ENCODE measurements around the gene CHFR.

The CHFR gene

GRCh38 chr12:132788375-132789098 is 98.9 kb downstream of the CHFR start:
- TF ChIP-seq, protein P1, sequence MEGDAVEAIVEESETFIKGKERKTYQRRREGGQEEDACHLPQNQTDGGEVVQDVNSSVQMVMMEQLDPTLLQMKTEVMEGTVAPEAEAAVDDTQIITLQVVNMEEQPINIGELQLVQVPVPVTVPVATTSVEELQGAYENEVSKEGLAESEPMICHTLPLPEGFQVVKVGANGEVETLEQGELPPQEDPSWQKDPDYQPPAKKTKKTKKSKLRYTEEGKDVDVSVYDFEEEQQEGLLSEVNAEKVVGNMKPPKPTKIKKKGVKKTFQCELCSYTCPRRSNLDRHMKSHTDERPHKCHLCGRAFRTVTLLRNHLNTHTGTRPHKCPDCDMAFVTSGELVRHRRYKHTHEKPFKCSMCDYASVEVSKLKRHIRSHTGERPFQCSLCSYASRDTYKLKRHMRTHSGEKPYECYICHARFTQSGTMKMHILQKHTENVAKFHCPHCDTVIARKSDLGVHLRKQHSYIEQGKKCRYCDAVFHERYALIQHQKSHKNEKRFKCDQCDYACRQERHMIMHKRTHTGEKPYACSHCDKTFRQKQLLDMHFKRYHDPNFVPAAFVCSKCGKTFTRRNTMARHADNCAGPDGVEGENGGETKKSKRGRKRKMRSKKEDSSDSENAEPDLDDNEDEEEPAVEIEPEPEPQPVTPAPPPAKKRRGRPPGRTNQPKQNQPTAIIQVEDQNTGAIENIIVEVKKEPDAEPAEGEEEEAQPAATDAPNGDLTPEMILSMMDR (IDR thresholded peaks at IDR 0.05; ENCODE audit: low read depth, low read length) = no peak
- no peak for DNase-seq (ENCODE audit: extremely low read depth, low read depth)

- TF ChIP-seq, protein P1 (IDR thresholded peaks at IDR 0.05; ENCODE audit: low read depth, low read length) = no peak
- DNase-seq (ENCODE audit: extremely low read depth, low read depth) = no peak
Measured at GRCh38 chr12:132787877-132788276, 99.5 kb downstream of the CHFR start.

DNA sequence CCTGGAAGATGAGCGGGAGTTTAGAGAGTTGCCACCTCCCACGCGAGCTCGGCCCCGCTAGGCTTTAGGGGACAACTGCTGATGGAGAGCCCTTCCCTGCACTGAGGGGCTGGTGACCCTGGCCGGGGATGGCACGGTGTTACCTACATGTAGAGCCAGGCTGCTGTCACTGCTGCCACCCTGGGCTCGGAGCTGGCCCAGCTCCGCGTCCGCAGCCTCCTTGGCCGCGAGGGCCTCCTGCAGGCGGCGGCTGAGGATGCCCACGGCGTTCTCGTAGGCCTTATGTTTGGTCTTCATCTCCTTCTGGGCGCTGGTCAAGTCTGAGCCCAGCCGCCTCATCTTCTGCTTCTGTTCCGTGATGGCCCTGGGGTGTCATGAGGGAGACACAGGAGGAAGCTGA is 101.2 kb downstream of the CHFR start:
- DNase-seq (ENCODE audit: extremely low read depth, low read depth) = no peak
- TF ChIP-seq, protein P1 (IDR thresholded peaks at IDR 0.05; ENCODE audit: low read depth, low read length) = no peak

- TF ChIP-seq, protein P1 (IDR thresholded peaks at IDR 0.05; ENCODE audit: low read depth, low read length) = no peak
- DNase-seq (ENCODE audit: extremely low read depth, low read depth) = no peak
Measured at GRCh38 chr12:132784580-132784979, 102.8 kb downstream of the CHFR start.

- TF ChIP-seq, protein P1 (IDR thresholded peaks at IDR 0.05; ENCODE audit: low read depth, low read length) = no peak
- DNase-seq (ENCODE audit: extremely low read depth, low read depth) = no peak
Measured at GRCh38 chr12:132783917-132784531, 103.4 kb downstream of the CHFR start.
